Astrocyte (in vitro differentiated cells and primary cell): ENCODE measurements around the gene MATN3.

Experiments
- EZH2 ChIP-seq: IDR thresholded peaks from 2 replicates; pipeline ENCODE4 v1.6.1; 2012; ENCODE audit warnings: mild to moderate bottlenecking, low read length, inconsistent platforms; ENCODE audit not compliant: insufficient read depth
- TF ChIP-seq, protein P1 (sequence below): IDR thresholded peaks from 2 replicates; pipeline ENCODE4 v1.5.1; 2011; ENCODE audit warnings: low read depth, mild to moderate bottlenecking, inconsistent platforms, low read length, moderate library complexity; ENCODE audit not compliant: insufficient read depth

DNA sequence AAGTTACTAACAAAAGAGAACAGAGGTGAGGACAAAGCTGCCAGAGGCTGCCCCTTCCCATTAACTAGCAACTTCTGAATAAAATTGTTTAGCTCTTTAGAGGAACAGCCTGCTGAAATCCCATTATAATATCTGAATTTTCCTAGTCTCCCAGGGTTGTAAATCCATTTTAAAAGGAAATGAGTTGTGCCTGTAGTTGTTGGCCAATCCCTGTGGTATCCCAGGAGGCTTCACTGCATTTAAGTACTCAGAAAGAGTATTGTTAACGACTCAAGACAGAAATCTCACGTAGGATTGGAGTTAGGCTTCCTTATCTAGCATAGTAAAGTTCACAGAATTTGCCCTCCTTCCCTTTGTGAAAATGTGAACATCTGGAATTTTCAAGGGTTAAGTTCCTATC lies 30.1 kb upstream of the MATN3 start:
- TF ChIP-seq, protein P1, sequence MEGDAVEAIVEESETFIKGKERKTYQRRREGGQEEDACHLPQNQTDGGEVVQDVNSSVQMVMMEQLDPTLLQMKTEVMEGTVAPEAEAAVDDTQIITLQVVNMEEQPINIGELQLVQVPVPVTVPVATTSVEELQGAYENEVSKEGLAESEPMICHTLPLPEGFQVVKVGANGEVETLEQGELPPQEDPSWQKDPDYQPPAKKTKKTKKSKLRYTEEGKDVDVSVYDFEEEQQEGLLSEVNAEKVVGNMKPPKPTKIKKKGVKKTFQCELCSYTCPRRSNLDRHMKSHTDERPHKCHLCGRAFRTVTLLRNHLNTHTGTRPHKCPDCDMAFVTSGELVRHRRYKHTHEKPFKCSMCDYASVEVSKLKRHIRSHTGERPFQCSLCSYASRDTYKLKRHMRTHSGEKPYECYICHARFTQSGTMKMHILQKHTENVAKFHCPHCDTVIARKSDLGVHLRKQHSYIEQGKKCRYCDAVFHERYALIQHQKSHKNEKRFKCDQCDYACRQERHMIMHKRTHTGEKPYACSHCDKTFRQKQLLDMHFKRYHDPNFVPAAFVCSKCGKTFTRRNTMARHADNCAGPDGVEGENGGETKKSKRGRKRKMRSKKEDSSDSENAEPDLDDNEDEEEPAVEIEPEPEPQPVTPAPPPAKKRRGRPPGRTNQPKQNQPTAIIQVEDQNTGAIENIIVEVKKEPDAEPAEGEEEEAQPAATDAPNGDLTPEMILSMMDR, result no peak
- no peak for TF ChIP-seq EZH2
